Gastroesophageal sphincter (tissue), 4 donors: Measurements from ENCODE around the gene KIRREL3. TPM values are rescaled to one million over a fixed set of nuclear protein-coding genes. Genes with fewer than 3 reads are reported as not detected.
A peak's percentile ranks its signal among the peaks of the same experiment; 100 is the strongest.

Source experiments
- ATAC-seq: fragments of 150-250 bp; one replicate; pipeline ENCODE4 v1.9.1; 2016; ENCODE audit warnings: mild to moderate bottlenecking, moderate library complexity
- H3K27ac ChIP-seq, 4 donors: fragments of 200-600 bp; sonication (generic) in 3 of 4; 1 replicate in 3 of 4; 2 replicates in 1 of 4; pipeline ENCODE4 v1.5.1; 2016 to 2019
- H3K27me3 ChIP-seq: fragments of 200-600 bp; sonication (generic); one replicate; pipeline ENCODE4 v1.5.1; 2019
- H3K36me3 ChIP-seq, 2 donors: fragments of 200-600 bp; sonication (generic); one replicate each; pipeline ENCODE4 v1.5.1; 2019; ENCODE audit warnings: control low read depth in 1 of 2
- H3K4me1 ChIP-seq, 3 donors: fragments of 200-600 bp; sonication (generic); 1 replicate in 2 of 3; 2 replicates in 1 of 3; pipeline ENCODE4 v1.5.1; 2016 to 2019; ENCODE audit warnings: control low read depth in 2 of 3
- H3K4me3 ChIP-seq, 2 donors: fragments of 200-600 bp; sonication (generic); one replicate each; pipeline ENCODE4 v1.5.1; 2019; ENCODE audit warnings: mild to moderate bottlenecking in 1 of 2, moderate library complexity in 1 of 2
- H3K9me3 ChIP-seq, 3 donors: fragments of 200-600 bp; sonication (generic); one replicate each; pipeline ENCODE4 v1.5.1; 2017 to 2019; ENCODE audit warnings: control low read depth in 2 of 3
- EP300 ChIP-seq: sonication (generic); formaldehyde crosslinking; IDR thresholded peaks from one replicate; pipeline ENCODE4 v1.6.1; 2017; ENCODE audit warnings: antibody characterized with exemption, mild to moderate bottlenecking
- POLR2A ChIP-seq, 2 donors: fragments of 450-650 bp; IDR thresholded peaks; one replicate each; pipeline ENCODE4 v1.6.1; 2017; ENCODE audit warnings: antibody characterized with exemption in 2 of 2, mild to moderate bottlenecking in 2 of 2, moderate library complexity in 1 of 2
- POLR2AphosphoS5 ChIP-seq: sonication (generic); formaldehyde crosslinking; IDR thresholded peaks from one replicate; pipeline ENCODE4 v1.6.1; 2017; ENCODE audit warnings: antibody characterized with exemption
- WGBS, 2 donors: methylation state at CpG; one replicate each; pipeline ENCODE4 v1.1.5; 2018; ENCODE audit warnings: low coverage in 1 of 2; 5-methylcytosine and 5-hydroxymethylcytosine counted together
- total RNA-seq, 4 donors: library from RNA; depleted of rRNA; stranded (reverse); fragments of >200 nt; gene quantifications; one replicate each; pipeline ENCODE4 v1.1.0, GENCODE V29; 2016
- TF ChIP-seq, protein P1 (sequence below), 4 experiments: fragments of 200-600 bp in 2 of 4; fragments of 450-650 bp in 2 of 4; sonication (generic) in 1 of 4; IDR thresholded peaks; one replicate each; pipeline ENCODE4 v1.5.1; 2017 to 2019; ENCODE audit warnings: antibody characterized with exemption in 4 of 4, mild to moderate bottlenecking in 2 of 4, moderate library complexity in 2 of 4

The KIRREL3 gene
- total RNA-seq, 4 donors from 2014 or later, result 0.54 to 3.9 (median 1.4) TPM

GRCh38 chr11:126703662-126704061 is 296.9 kb downstream of the KIRREL3 start:
- H3K27me3 ChIP-seq, result peaks cover under 1% of the 10 kb centered on the region
- H3K36me3 ChIP-seq, result no peaks in the 10 kb centered on the region
- ATAC-seq, result no peak
- peaks cover 0 to 16% (median 0%) of the 10 kb centered on the region in 3 donors for H3K4me1 ChIP-seq
- TF ChIP-seq, protein P1, sequence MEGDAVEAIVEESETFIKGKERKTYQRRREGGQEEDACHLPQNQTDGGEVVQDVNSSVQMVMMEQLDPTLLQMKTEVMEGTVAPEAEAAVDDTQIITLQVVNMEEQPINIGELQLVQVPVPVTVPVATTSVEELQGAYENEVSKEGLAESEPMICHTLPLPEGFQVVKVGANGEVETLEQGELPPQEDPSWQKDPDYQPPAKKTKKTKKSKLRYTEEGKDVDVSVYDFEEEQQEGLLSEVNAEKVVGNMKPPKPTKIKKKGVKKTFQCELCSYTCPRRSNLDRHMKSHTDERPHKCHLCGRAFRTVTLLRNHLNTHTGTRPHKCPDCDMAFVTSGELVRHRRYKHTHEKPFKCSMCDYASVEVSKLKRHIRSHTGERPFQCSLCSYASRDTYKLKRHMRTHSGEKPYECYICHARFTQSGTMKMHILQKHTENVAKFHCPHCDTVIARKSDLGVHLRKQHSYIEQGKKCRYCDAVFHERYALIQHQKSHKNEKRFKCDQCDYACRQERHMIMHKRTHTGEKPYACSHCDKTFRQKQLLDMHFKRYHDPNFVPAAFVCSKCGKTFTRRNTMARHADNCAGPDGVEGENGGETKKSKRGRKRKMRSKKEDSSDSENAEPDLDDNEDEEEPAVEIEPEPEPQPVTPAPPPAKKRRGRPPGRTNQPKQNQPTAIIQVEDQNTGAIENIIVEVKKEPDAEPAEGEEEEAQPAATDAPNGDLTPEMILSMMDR (IDR thresholded peaks at IDR 0.05), result no peak
- TF ChIP-seq EP300 (no peak), POLR2AphosphoS5 (no peak), POLR2A (IDR thresholded peaks at IDR 0.05) (no peak)
- no peak overlapping the region for H3K4me3 ChIP-seq
- 54 to 58% methylated on average over 2 to 4 of the region's 4 CpGs for WGBS, 2 donors
- no peaks in the 10 kb centered on the region for H3K9me3 ChIP-seq
- no peak overlapping the region for H3K27ac ChIP-seq

DNA sequence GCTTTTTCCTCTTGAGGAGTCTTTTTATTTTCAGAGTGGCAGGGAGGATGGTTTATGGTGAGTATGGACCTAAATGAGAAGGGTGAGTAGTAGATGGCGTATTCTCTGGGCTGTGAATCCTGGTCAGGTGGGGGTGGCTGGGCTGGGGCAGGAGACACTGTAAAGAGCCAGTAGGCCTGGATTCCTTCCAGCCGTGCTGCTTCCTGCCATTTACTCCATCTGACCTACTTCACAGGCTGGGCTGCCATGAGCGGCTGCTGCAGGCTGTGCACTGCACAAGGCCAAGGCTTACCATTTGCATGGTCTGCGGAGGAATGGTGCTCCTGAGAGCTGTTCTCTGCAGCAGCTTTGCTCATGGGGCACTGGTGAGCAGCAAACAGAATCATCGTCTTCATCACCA is 297.6 kb downstream of the KIRREL3 start:
- H3K4me1 ChIP-seq, result peaks cover 0 to 16% (median 0%) of the 10 kb centered on the region in 3 donors
- TF ChIP-seq POLR2AphosphoS5 (no peak), EP300 (no peak), POLR2A (IDR thresholded peaks at IDR 0.05) (no peak)
- TF ChIP-seq, protein P1 (IDR thresholded peaks at IDR 0.05), result no peak
- H3K9me3 ChIP-seq, result no peaks in the 10 kb centered on the region
- no peaks in the 10 kb centered on the region for H3K36me3 ChIP-seq
- H3K27me3 ChIP-seq, result no peaks in the 10 kb centered on the region
- WGBS, 2 donors, result 58 to 75% methylated on average over 3 to 4 of the region's 5 CpGs
- H3K4me3 ChIP-seq, result no peak overlapping the region
- ATAC-seq, result peak; percentile 28
- H3K27ac ChIP-seq, result no peak overlapping the region

DNA sequence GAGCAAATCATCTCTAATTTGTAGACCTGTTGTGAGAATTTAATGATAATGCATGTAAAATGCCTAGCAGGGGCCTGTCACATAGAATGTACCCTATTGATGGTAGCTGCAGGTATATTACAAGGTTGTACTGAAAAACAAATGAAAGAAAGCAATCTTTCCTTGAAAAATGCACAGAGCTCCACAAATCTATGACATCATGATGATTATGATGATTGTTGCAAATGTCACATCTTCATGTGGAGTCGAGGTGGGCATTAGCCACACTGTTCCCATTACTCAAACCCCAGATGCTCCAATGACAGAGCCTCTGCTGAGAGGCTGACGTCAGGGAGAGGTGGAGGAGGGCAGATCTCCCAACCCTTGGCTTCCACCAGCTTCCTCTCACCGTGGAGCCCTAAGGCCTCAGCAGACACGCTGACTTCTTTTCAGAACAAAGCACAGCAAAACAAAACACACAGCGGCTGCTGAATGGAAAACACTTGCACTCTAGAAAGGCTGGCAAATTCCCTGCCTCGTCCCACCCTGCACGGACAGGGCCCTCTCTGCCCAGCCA is 298.3 kb downstream of the KIRREL3 start:
- no peaks in the 10 kb centered on the region for H3K36me3 ChIP-seq
- no peak overlapping the region for H3K4me3 ChIP-seq
- no peak overlapping the region for H3K27ac ChIP-seq
- WGBS, 2 donors, result 86 to 87% methylated on average over 2 to 7 of the region's 7 CpGs
- no peaks in the 10 kb centered on the region for H3K9me3 ChIP-seq
- ATAC-seq, result no peak
- peaks cover 0 to 16% (median 0%) of the 10 kb centered on the region in 3 donors for H3K4me1 ChIP-seq
- no peaks in the 10 kb centered on the region for H3K27me3 ChIP-seq
- TF ChIP-seq POLR2A (IDR thresholded peaks at IDR 0.05), result no peak
- TF ChIP-seq, protein P1 (IDR thresholded peaks at IDR 0.05), result no peak
- no peak for TF ChIP-seq POLR2AphosphoS5
- TF ChIP-seq EP300, result no peak

DNA sequence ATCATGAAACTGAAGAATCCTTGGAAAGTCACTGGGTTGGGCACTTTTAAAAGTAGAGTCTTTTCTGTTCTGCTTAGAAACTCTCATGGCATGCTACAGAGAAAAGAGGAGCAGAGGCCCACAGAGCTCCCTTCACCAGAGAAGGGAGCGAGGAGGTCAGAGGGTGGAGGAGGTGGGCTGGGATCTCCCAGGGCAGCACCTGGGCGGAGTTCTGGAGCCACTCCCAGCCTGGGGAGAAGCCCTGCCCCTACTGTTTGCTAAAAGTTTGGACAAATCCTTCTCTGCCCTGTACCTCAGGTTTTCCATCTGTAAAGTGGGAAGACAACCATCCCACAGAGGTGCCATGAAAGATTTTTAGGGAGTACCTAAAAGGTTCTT is 299.1 kb downstream of the KIRREL3 start:
- Histone ChIP-seq H3K4me3 (no peak overlapping the region), H3K9me3 (no peaks in the 10 kb centered on the region), H3K36me3 (no peaks in the 10 kb centered on the region), H3K4me1 (peaks cover 0 to 16% (median 0%) of the 10 kb centered on the region in 3 donors), H3K27ac (peak overlapping the region in 1 of 4 donors; percentile 36), H3K27me3 (no peaks in the 10 kb centered on the region)
- WGBS, 2 donors, result 100% methylated on average over 1 of the region's 2 CpGs; no CpG with 5 or more reads in 1 of the 2 donors
- TF ChIP-seq, protein P1 (IDR thresholded peaks at IDR 0.05), result no peak
- TF ChIP-seq POLR2AphosphoS5 (no peak), EP300 (no peak), POLR2A (IDR thresholded peaks at IDR 0.05) (no peak)
- ATAC-seq, result no peak

GRCh38 chr11:126700768-126701519 is 299.6 kb downstream of the KIRREL3 start:
- H3K9me3 ChIP-seq, result no peaks in the 10 kb centered on the region
- WGBS, 2 donors, result 64 to 74% methylated on average over 6 of the region's 9 CpGs

More at GRCh38 chr11:126700768-126701519, 299.6 kb downstream of the KIRREL3 start:
- Histone ChIP-seq H3K4me3 (no peak overlapping the region), H3K4me1 (peaks cover 0 to 16% (median 0%) of the 10 kb centered on the region in 3 donors), H3K27ac (no peak overlapping the region), H3K27me3 (no peaks in the 10 kb centered on the region), H3K36me3 (no peaks in the 10 kb centered on the region)
- no peak for ATAC-seq
- TF ChIP-seq EP300 (no peak), POLR2A (IDR thresholded peaks at IDR 0.05) (no peak), POLR2AphosphoS5 (no peak)
- TF ChIP-seq, protein P1 (IDR thresholded peaks at IDR 0.05), result no peak
